SK-N-SH treated with all-trans-retinoic acid at 6 μM for 48 hours (cell line): ENCODE measurements around the gene CXCL10.

ENCODE experiments used
- ARNTL ChIP-seq: fragments of 450-650 bp; formaldehyde crosslinking; IDR thresholded peaks from 2 replicates; pipeline ENCODE4 v1.5.0; 2020; ENCODE audit warnings: low read depth, mild to moderate bottlenecking, moderate library complexity, borderline replicate concordance
- ZNF70 ChIP-seq: fragments of 450-650 bp; formaldehyde crosslinking; IDR thresholded peaks from 2 replicates; pipeline ENCODE4 v1.5.0; 2020; ENCODE audit warnings: mild to moderate bottlenecking, moderate library complexity
- TF ChIP-seq, protein P1 (sequence below): fragments of 250-450 bp; sonication (Bioruptor Pico); IDR thresholded peaks from 2 replicates; pipeline ENCODE4 v1.5.1; 2020; ENCODE audit warnings: low read depth, mild to moderate bottlenecking, moderate library complexity

- no peak for TF ChIP-seq ARNTL (CRISPR knock-in tag)
- no peak for TF ChIP-seq ZNF70 (CRISPR knock-in tag)
- TF ChIP-seq, protein P1, sequence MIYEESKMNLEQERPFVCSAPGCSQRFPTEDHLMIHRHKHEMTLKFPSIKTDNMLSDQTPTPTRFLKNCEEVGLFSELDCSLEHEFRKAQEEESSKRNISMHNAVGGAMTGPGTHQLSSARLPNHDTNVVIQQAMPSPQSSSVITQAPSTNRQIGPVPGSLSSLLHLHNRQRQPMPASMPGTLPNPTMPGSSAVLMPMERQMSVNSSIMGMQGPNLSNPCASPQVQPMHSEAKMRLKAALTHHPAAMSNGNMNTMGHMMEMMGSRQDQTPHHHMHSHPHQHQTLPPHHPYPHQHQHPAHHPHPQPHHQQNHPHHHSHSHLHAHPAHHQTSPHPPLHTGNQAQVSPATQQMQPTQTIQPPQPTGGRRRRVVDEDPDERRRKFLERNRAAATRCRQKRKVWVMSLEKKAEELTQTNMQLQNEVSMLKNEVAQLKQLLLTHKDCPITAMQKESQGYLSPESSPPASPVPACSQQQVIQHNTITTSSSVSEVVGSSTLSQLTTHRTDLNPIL, result no peak
These were observed 620 bp downstream of the CXCL10 start for GRCh38 chr4:76022677-76023076.
